DND-41 (cell line): ENCODE data around the gene ZIM2.

Experiments
- EZH2 ChIP-seq: IDR thresholded peaks from 3 replicates; pipeline ENCODE4 v1.6.1; 2012; ENCODE audit warnings: borderline replicate concordance, low read depth, mild to moderate bottlenecking, moderate library complexity, low read length, inconsistent platforms; ENCODE audit not compliant: severe bottlenecking
- TF ChIP-seq, protein P1 (sequence below): IDR thresholded peaks from 2 replicates; pipeline ENCODE4 v1.5.1; 2012; ENCODE audit warnings: borderline replicate concordance, low read length, moderate library complexity, mild to moderate bottlenecking; ENCODE audit not compliant: poor library complexity, severe bottlenecking; ENCODE audit errors: extremely low read depth

DNA sequence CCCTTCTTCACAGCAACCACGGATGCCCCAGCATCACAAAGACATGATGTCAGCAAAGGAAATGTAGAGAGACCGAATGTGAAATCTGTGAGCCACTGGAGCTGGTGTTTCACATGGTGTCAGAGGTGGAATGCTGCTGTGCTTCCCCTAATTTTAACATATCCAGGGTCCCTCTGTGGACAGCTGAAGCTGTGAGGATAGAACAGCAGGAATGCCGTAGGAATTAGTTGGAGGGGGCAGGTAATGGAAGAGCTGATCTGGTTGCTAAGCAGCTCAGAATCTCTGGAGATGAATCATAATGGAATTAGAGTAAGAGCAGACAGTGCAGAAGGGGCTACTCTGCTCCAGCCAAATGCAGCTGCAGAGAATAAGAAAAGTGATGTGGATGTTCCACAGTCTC lies 100.0 kb downstream of the ZIM2 start:
- TF ChIP-seq, protein P1, sequence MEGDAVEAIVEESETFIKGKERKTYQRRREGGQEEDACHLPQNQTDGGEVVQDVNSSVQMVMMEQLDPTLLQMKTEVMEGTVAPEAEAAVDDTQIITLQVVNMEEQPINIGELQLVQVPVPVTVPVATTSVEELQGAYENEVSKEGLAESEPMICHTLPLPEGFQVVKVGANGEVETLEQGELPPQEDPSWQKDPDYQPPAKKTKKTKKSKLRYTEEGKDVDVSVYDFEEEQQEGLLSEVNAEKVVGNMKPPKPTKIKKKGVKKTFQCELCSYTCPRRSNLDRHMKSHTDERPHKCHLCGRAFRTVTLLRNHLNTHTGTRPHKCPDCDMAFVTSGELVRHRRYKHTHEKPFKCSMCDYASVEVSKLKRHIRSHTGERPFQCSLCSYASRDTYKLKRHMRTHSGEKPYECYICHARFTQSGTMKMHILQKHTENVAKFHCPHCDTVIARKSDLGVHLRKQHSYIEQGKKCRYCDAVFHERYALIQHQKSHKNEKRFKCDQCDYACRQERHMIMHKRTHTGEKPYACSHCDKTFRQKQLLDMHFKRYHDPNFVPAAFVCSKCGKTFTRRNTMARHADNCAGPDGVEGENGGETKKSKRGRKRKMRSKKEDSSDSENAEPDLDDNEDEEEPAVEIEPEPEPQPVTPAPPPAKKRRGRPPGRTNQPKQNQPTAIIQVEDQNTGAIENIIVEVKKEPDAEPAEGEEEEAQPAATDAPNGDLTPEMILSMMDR: no peak
- TF ChIP-seq EZH2: no peak
